Stimulated activated CD8-positive, alpha-beta memory T cell treated with anti-CD3 and anti-CD28 coated beads, Interleukin-15, amount 100 ng/mL, for 48 hours (primary cell): ENCODE measurements around the gene LACTB.

Experiments used
- DNase-seq, 2 donors: peaks; one replicate each; pipeline ENCODE4 v3.0.0-alpha.2; 2020; ENCODE audit warnings: low read depth in 2 of 2

LACTB gene

DNA sequence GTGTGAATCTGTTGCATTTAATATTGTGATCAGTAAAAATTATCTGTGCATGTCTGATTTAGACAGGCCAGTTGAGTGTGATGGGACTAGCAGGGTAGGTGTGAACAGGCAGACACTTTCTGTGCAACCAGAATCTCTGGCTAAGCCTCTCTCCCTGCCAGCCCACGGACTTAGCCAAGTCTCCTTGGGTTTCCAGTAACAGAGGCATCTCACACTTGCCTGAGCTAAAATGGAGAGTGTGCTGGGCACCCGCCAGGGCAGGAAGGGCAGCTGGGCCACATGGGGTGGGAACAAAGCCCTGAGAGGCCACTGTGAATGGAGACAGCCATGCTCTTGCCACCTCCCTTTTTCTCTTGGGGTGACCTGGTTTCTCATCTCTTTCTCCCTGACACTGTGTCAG lies 48.1 kb downstream of the LACTB start:
- no peak for DNase-seq

DNA sequence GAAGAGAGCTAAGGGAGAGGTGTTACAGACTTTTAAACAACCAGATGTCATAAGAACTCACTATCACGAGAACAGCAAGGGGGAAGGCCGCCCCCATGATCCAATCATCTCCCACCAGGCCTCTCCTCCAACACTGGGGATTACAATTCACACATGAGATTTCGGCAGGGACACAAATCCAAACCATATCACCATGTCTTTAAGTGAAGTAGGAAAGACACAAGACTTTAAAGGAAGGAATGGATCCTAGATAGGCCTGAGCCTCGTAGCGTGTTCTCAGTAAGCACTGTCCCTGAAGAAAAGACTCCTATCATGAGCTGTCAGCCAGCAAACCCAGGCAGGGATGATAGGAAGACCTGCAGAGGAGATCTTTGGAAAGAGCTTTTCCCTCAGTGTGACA lies 50.7 kb downstream of the LACTB start:
- no peak for DNase-seq

DNA sequence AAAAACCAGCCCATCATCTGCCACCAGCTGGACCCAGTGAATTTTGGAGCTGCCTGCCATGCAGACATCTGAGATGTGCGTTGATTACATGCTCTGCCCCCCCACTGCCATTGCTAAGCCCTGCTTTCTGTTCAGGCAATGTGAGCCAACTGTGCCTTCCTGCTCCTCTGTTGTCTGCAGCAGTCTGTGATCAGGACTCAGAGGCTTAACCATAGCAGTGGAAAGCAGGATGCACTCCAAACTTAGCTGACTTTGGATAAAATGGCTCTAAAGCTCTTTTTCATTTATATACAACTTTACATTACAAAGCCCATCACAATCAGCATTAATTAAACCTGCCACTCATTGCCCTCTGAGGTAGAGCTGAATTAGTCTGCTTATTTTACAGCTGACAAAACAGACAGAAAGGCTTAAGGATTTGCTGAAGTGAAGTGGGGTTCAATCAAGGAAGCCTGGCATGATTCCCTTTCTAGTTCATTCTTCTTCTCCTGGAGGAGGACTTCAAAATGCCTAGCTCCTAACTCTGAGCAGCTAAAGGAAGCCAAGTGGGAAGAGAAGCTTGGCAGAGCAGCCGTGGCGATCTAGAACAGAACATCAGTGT lies 51.3 kb downstream of the LACTB start:
- no peak for DNase-seq

DNA sequence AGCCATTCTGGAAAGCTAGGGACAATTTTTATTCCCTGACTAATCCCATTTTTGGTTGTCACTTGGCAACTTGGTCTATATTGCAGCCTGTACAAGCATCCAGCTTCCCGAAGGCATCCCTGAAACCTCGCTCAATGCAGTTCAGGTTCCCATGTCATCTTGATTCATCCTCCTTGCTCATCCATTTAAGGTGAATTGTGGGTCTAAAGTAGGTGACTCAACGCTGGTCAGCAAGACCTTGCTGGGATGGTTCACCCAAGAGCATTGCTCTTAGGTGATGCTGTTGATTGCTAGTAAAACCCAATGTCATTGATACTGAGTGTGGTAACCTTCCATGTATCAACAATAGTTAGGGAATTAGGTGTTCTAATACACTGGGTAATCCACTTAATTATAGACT lies 54.6 kb downstream of the LACTB start:
- no peak for DNase-seq

DNA sequence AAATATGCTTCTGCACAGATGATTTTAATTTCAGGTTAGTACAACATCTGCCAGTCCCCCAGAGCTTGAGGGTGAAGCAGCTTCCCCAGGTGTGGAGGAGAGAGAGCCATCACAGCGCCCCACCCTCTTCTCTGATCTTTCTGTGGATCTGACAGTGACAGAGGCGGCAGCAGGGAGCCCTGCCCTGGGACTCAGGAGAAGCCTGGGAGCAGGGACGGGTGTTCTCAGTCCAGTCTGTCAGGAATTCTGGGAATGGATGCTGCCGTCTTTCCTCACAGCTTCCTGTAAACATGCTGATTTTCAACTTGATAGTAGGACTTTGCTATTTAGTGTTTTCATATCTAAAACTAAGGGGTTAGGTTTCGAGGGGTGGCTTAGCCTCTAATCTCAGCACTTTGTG lies 56.4 kb downstream of the LACTB start:
- no peak for DNase-seq

DNA sequence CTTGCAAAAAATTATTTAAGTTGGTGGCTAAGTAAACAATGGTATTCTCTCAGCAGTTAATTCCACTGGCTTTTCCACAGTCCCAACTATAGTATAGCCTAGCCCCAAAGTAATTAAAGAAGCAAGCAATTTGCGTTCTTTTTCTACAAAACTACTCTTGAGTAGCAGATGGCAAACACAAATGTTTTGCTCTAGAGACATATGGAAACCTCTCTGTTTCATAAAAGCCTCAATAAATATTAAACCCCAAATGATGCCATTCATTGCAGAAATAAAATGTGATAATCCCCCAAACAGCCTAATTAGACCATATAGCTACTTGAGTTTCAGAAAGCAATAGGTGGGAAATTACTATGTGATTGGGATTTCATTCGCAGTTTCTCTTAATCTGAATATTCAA lies 59.1 kb downstream of the LACTB start:
- DNase-seq, result no peak

DNA sequence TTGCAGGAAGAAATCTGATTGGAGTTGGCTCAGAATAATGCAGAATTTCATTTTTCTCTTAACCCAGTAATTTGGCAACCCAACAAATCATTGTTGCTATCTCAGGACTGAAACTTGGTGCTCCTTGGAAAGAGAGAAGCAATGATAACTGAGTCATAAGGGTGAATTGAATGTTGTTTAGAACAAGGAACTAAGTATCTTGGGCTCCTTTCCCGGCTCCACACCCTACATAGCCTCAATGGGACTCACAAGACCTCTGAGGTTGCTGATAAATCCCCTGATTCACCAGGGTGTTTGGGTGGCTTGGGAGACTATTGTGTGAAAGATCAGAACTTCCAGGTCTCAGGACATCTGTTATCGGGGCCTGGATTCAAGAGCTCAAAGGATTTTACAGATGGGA lies 60.0 kb downstream of the LACTB start:
- DNase-seq, result no peak

DNA sequence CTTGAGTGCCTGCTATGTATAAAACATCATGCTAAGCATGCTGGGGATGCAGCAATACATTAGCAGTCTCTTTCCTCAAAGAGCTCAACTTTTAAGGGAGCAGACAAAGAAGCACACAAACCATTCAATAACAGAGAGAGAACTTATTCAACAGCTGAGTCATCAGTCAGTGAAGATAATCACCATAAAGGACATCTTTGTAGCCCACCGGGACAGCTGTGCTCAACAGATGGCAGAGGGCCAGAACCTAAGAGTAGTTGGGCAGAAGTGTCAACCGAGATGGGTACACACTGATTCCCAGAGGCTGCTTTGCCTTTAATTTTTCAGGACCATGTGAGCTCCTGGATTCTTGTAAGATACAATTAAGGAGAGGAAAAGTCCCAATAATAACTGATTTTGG lies 63.5 kb downstream of the LACTB start:
- no peak for DNase-seq

DNA sequence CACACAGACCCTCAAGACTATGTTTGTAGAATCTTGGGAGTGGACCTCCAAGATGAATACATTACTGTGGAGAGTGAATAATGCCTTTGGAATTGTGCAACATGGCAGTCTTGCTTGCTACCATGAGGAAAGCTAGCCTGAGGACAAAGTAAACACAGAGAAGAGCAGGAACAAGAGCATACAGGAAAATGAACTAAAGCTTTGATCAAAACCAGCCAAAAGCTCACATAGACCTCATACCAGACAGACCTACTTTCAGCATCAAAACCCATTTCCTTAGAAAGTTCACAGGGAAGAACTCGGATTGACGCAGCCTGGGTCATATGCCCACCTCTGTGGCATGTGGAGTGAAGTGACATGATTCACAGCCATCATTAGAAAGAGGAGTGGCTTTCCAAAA lies 64.4 kb downstream of the LACTB start:
- DNase-seq, result no peak

DNA sequence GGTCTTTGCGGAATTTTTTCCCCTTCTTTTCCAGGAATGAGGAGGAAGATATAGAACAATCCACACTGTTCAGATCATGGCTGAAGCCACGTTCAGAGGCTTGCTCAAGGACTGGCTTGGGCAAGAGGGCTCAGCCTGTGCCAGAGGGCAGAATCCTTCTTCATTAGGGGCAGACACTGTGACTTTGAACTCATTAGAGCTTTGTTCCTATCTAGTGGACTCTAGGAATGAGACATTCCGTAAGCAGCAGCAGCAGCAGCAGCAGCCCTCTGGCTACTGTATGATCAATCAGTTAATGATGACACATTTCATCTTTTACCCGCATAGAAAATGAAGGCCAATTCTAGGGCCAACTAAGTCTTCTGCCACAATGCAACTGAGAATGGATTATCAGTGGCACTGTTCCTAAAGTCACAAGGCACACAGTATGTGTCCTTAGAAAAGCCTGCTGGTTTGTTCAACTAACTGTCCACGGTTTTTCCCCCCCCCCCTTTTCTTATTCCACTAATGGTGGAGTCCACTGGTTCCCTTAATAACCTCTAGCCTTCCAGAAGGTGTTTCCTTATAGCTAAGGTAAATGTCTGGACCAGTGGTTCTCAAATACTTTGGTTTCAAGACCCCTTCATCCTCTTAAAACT lies 66.0 kb downstream of the LACTB start:
- DNase-seq, result no peak

DNA sequence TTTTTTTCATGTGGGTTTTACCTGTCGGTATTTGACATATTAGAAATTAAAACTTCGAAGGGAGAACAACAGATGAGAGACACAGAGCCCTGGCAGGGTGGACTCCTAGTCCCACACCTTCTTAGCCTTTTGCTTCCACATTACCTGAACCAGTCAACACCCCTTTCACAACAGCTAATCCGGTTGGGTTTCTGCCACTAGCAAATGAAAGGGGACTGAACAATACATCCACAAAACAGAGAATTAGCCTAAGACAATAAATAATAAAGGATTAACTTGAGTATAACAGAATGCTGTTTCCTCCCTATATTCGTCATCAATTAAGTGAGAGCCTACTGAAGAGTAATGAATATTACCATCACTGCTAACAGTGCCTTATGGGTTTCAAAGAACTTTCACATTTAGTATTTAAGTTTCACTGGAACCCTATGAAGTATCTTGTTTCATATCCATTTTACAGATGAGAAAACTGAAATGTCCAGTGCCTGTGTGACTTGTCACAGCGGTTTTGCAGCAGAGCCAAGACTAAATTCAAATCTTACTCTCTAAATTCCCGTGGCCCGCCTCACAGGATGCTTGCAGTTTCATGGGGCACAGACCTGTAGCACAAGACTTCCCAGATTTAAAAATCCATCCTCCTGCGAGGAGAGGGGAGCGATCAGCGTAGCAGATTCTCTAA lies 66.7 kb downstream of the LACTB start:
- peak in 1 of 2 donors; percentile 9 for DNase-seq

DNA sequence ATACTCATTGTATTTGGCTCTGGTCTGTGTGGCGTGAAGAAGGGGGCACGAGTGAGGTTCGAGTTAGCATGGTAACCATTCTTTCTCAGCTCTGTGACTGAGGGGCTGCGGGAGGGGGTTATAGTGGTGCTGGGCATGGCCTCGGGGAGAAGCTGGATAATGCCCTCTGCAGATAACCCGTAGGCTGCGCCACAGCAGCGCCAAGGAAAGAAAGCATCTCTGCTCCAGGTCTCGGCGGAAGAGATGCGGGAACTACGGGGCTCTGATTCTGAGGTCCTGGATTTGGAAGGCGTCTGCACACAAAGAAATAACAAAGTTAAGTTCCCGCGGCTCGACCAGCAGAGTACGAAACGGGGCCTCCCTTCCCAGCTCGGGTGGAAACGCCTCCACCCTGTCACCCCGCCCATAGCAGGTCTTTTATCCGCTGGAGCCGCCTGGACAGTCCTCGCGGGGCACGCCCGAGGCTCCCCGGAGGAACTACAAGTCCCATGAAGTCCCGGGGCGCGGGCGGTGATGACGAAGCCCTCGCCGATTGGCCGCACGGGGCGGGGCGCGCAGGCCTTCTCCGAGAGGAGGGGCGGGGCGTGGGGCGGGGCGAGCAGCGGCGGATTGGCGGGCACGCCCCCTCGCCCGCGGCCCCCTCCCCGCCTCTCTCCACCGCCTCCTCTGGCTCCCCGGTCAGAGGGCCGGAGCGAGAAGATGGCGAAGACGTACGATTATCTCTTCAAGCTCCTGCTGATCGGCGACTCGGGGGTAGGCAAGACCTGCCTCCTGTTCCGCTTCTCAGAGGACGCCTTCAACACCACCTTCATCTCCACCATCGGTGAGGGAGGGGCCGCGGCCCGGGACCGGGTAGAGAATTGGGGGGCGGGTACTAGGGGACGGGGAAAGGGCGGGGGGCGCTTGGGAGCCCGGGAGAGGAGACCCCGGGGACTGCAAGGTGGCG lies 67.5 kb downstream of the LACTB start, which contains the start of gene RAB8B:
Gene RAB8B, plus strand, starts transcription at position 681 of the 946 bp plus-strand sequence. Its CDS starts 19 bp downstream, at position 700.
- peak; percentile 98 for DNase-seq

DNA sequence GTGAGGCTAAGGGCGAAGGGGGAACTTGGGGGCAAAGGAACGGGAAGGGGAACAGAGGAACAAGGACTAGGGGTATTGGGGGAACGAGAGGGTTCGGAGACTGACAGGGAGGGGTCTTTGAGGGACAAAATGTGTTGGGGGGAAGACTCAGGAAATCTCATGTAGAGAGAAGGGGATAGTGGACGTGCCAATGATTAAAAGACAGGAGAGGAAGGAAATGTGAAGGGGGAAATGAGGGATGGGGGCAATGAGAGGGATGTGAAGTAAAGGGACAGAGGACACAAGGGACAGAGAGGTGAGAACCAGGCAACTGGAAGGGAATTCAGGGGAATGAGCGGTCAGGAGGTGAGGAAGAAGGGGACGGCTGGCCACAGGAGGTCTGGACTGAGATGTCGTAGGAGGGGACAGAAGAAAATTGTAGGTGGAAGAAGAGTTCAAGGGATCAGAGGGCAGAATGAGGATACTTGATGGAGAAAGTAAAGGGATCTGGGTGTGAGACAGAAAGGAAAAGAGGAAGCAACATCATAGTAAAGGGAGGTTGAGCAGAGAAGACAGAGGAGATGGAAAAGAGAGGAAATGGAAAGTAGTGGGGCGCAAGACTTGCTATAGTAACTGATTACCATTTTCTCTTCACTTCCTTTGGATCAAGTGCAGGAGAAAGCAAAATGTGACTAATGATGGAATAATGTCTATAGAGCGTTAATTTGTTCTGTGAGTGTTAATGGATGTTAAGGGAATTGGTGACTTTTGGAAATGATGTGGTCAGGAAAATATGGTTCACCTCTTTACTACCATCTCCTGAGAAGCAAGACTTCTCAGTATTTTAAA lies 68.5 kb downstream of the LACTB start:
- no peak for DNase-seq

DNA sequence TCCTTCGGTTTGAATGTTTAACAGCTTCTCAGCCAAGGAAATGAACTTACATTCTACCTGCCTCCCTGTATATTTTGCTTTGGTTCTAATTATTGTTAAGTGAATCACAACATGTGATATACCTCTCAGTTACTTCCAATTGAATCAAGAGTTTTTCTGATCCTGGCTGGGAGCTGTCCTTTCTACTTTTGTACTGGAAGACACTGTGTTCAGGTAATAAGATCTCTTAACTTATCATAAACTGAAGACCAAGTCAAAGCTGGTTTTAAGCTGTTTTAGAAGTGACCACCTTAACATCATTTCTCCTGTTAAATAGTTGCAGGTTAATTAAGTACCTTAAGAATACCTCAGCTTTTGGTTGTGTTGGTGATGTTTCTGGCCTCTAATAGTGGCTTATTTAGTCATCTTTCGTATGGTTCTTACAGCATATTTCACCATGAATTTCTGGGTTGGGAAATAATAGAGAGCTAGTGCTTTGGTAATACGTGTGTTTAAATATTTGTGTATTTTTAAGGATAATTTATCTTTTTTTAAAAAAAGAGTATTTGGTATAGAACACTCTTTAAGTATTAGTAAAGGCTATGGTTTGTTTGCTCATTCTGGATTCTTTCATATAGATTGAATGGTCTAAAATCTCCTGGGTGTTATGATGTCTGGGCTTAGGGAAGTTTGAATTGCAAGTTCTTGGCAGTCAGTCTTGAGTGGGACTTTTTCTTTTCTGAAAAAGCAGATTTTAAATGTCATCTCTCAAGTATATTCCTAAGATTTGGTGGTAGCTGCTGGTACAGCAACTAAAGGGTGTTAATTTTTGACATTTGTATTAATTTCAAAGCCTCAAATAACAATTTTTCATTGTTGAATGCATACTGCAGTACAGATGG lies 69.3 kb downstream of the LACTB start:
- no peak for DNase-seq
